HEK293 (cell line): Measurements from ENCODE around the gene ENTREP3.

Experiments used
- CTCF ChIA-PET: fragments of 350-600 bp; formaldehyde crosslinking; extraction: SDS; loops from one replicate; lab custom pipeline; 2021; ENCODE audit warnings: antibody characterized with exemption; lab: Yijun Ruan, JAX
- POLR2A ChIA-PET: fragments of 300-600 bp; formaldehyde crosslinking; extraction: SDS; loops from one replicate; lab custom pipeline; 2020; ENCODE audit warnings: antibody characterized with exemption, inconsistent platforms; lab: Yijun Ruan, JAX
- H3K27ac ChIP-seq: fragments of 200-500 bp; sonication (Bioruptor generic); 2 replicates; pipeline ENCODE4 v1.5.1; 2014; ENCODE audit warnings: low read depth, low read length, control low read depth, inconsistent platforms; ENCODE audit errors: extremely low read depth
- H3K36me3 ChIP-seq, 2 experiments: fragments of 200-500 bp in 1 of 2; sonication (Bioruptor generic) in 1 of 2; 1 replicate in 1 of 2; 2 replicates in 1 of 2; pipeline ENCODE4 v1.5.1; 2014 to 2017; ENCODE audit warnings: inconsistent platforms in 2 of 2, low read length in 2 of 2; ENCODE audit not compliant: control insufficient read depth in 2 of 2, insufficient read depth in 1 of 2
- H3K4me1 ChIP-seq: fragments of 200-500 bp; sonication (Bioruptor generic); 2 replicates; pipeline ENCODE4 v1.5.1; 2014; ENCODE audit warnings: mild to moderate bottlenecking, low read length, inconsistent platforms; ENCODE audit not compliant: control insufficient read depth, insufficient read depth
- H3K4me3 ChIP-seq: 2 replicates; pipeline ENCODE4 v1.5.1; 2011; ENCODE audit warnings: low read depth, mild to moderate bottlenecking, control low read depth, low read length, moderate library complexity
- H3K9me3 ChIP-seq: fragments of 200-500 bp; sonication (Bioruptor generic); 2 replicates; pipeline ENCODE4 v1.5.1; 2014; ENCODE audit warnings: low read depth, low read length, inconsistent platforms; ENCODE audit not compliant: control insufficient read depth, insufficient read depth
- GLIS1 ChIP-seq: fragments of 450-650 bp; formaldehyde crosslinking; IDR thresholded peaks from 2 replicates; pipeline ENCODE4 v1.5.1; 2016; ENCODE audit warnings: missing biosample characterization, missing genetic modification characterization
- KLF1 ChIP-seq: fragments of 450-650 bp; formaldehyde crosslinking; IDR thresholded peaks from 2 replicates; pipeline ENCODE4 v1.5.1; 2016; ENCODE audit warnings: missing biosample characterization, missing genetic modification characterization
- KLF9 ChIP-seq: fragments of 450-650 bp; formaldehyde crosslinking; IDR thresholded peaks from 2 replicates; pipeline ENCODE4 v1.5.1; 2016; ENCODE audit warnings: missing biosample characterization, missing genetic modification characterization, low read depth
- MEIS1 ChIP-seq: sonication (generic); formaldehyde crosslinking; IDR thresholded peaks from 2 replicates; pipeline ENCODE4 v1.8.1; 2022; ENCODE audit warnings: missing genetic modification reagents, mild to moderate bottlenecking, borderline replicate concordance
- SCRT2 ChIP-seq: fragments of 450-650 bp; formaldehyde crosslinking; IDR thresholded peaks from 2 replicates; pipeline ENCODE4 v1.5.1; 2016; ENCODE audit warnings: missing biosample characterization, missing genetic modification characterization
- YY2 ChIP-seq: fragments of 450-650 bp; formaldehyde crosslinking; IDR thresholded peaks from 2 replicates; pipeline ENCODE4 v1.5.1; 2016; ENCODE audit warnings: missing biosample characterization, missing genetic modification characterization
- ZBTB49 ChIP-seq: fragments of 450-650 bp; formaldehyde crosslinking; IDR thresholded peaks from 2 replicates; pipeline ENCODE4 v1.5.1; 2016; ENCODE audit warnings: missing biosample characterization, missing genetic modification characterization, low read depth
- ZEB2 ChIP-seq: fragments of 450-650 bp; formaldehyde crosslinking; IDR thresholded peaks from 2 replicates; pipeline ENCODE4 v1.5.1; 2016; ENCODE audit warnings: missing biosample characterization, missing genetic modification characterization
- ZNF112 ChIP-seq: fragments of 450-650 bp; formaldehyde crosslinking; IDR thresholded peaks from 2 replicates; pipeline ENCODE4 v1.5.0; 2017; ENCODE audit warnings: missing biosample characterization, missing genetic modification characterization
- ZNF140 ChIP-seq: fragments of 450-650 bp; formaldehyde crosslinking; IDR thresholded peaks from 2 replicates; pipeline ENCODE4 v1.5.1; 2016; ENCODE audit warnings: missing biosample characterization, missing genetic modification characterization
- ZNF174 ChIP-seq: fragments of 450-650 bp; formaldehyde crosslinking; IDR thresholded peaks from 2 replicates; pipeline ENCODE4 v1.5.0; 2017; ENCODE audit warnings: missing biosample characterization, mild to moderate bottlenecking, missing genetic modification characterization
- ZNF214 ChIP-seq: fragments of 450-650 bp; formaldehyde crosslinking; IDR thresholded peaks from 2 replicates; pipeline ENCODE4 v1.5.1; 2017; ENCODE audit warnings: missing biosample characterization, mild to moderate bottlenecking, missing genetic modification characterization, borderline replicate concordance
- ZNF391 ChIP-seq: fragments of 450-650 bp; formaldehyde crosslinking; IDR thresholded peaks from 2 replicates; pipeline ENCODE4 v1.5.1; 2016; ENCODE audit warnings: low read depth, missing biosample characterization, missing genetic modification characterization, borderline replicate concordance
- ZNF394 ChIP-seq: fragments of 450-650 bp; formaldehyde crosslinking; IDR thresholded peaks from 2 replicates; pipeline ENCODE4 v1.5.1; 2016; ENCODE audit warnings: missing biosample characterization, missing genetic modification characterization, mild to moderate bottlenecking, moderate library complexity, borderline replicate concordance
- ZNF626 ChIP-seq: fragments of 450-650 bp; sonication (Bioruptor Pico); formaldehyde crosslinking; IDR thresholded peaks from 2 replicates; pipeline ENCODE4 v1.5.1; 2018; ENCODE audit warnings: missing biosample characterization, missing genetic modification characterization, inconsistent platforms
- ZNF629 ChIP-seq: fragments of 450-650 bp; formaldehyde crosslinking; IDR thresholded peaks from 2 replicates; pipeline ENCODE4 v1.5.1; 2017; ENCODE audit warnings: missing biosample characterization, missing genetic modification characterization
- ZNF768 ChIP-seq: fragments of 450-650 bp; formaldehyde crosslinking; IDR thresholded peaks from 2 replicates; pipeline ENCODE4 v1.5.1; 2018; ENCODE audit warnings: missing biosample characterization, mild to moderate bottlenecking, missing genetic modification characterization
- TF ChIP-seq, protein P1 (sequence below): fragments of 450-650 bp; formaldehyde crosslinking; IDR thresholded peaks from 2 replicates; pipeline ENCODE4 v1.5.1; 2016; ENCODE audit warnings: missing biosample characterization, missing genetic modification characterization
- TF ChIP-seq, protein P2 (sequence below): fragments of 450-650 bp; formaldehyde crosslinking; conservative IDR thresholded peaks from 2 replicates; pipeline ENCODE4 v1.5.1; 2016; ENCODE audit warnings: low read depth, missing biosample characterization, missing genetic modification characterization

ENTREP3 gene

GRCh38 chr1:155284476-155284875 lies 29.2 kb upstream of the ENTREP3 start:
- peaks cover 0 to 19% of the 10 kb centered on the region in 2 experiments; a peak in 1 of 3 replicates for H3K36me3 ChIP-seq
- TF ChIP-seq SCRT2 (tag by site-specific recombination) (peak; percentile 69), ZBTB49 (tag by site-specific recombination) (no peak), MEIS1 (CRISPR knock-in tag) (no peak)
- TF ChIP-seq, protein P1, sequence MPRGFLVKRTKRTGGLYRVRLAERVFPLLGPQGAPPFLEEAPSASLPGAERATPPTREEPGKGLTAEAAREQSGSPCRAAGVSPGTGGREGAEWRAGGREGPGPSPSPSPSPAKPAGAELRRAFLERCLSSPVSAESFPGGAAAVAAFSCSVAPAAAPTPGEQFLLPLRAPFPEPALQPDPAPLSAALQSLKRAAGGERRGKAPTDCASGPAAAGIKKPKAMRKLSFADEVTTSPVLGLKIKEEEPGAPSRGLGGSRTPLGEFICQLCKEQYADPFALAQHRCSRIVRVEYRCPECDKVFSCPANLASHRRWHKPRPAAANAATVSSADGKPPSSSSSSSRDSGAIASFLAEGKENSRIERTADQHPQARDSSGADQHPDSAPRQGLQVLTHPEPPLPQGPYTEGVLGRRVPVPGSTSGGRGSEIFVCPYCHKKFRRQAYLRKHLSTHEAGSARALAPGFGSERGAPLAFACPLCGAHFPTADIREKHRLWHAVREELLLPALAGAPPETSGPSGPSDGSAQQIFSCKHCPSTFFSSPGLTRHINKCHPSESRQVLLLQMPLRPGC (tag by site-specific recombination) = no peak
- no peak overlapping the region for H3K27ac ChIP-seq
- no peaks in the 10 kb centered on the region for H3K4me1 ChIP-seq
- no peak overlapping the region for H3K4me3 ChIP-seq
- POLR2A ChIA-PET = no interaction called here
- H3K9me3 ChIP-seq = no peaks in the 10 kb centered on the region
- CTCF ChIA-PET = no interaction called here

DNA sequence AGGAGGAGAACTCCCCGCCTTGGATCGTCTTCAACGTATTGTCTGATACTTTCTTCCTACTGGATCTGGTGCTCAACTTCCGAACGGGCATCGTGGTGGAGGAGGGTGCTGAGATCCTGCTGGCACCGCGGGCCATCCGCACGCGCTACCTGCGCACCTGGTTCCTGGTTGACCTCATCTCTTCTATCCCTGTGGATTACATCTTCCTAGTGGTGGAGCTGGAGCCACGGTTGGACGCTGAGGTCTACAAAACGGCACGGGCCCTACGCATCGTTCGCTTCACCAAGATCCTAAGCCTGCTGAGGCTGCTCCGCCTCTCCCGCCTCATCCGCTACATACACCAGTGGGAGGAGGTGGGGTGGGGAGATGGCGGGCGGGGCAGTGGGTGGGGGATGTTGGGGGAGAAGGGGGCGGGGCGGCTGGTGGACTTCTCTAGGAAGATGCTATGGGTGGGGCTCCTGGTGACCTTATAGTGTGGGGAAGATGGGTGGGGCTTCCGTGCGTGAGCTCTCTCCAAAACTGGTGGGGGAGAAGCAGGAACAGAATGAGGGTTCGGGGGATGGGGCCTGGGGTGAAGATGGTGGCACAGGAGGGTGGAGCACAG lies 27.3 kb upstream of the ENTREP3 start:
- H3K36me3 ChIP-seq = peaks cover 0 to 14% of the 10 kb centered on the region in 2 experiments; a peak in 1 of 3 replicates
- no peaks in the 10 kb centered on the region for H3K4me1 ChIP-seq
- TF ChIP-seq ZNF140 = no peak
- TF ChIP-seq KLF1 = peak; percentile 90
- H3K27ac ChIP-seq = no peak overlapping the region
- H3K4me3 ChIP-seq = no peak overlapping the region
- CTCF ChIA-PET = no interaction called here
- no peaks in the 10 kb centered on the region for H3K9me3 ChIP-seq
- POLR2A ChIA-PET = interaction anchor here (0.6 to 1.8 kb wide), 3 partner anchors 9 to 28 kb away, joined by 3 to 6 read pairs (median 3); partner anchors contain the start of gene CLK2

GRCh38 chr1:155279268-155279667 lies 24.0 kb upstream of the ENTREP3 start:
- Histone ChIP-seq H3K4me1 (no peaks in the 10 kb centered on the region), H3K36me3 (peaks cover 0 to 5% of the 10 kb centered on the region in 2 experiments; a peak in 1 of 3 replicates), H3K4me3 (no peak overlapping the region), H3K27ac (no peak overlapping the region), H3K9me3 (no peaks in the 10 kb centered on the region)
- CTCF ChIA-PET = interaction anchor here (0.6 to 1.8 kb wide), 5 partner anchors 19 to 366 kb away, joined by 3 to 9 read pairs (median 4); no protein-coding TSS in a partner anchor
- POLR2A ChIA-PET = interaction anchor here (1.0 kb wide), 1 partner anchor 14 kb away, joined by 3 read pairs; no protein-coding TSS in a partner anchor
- TF ChIP-seq ZNF391 (tag by site-specific recombination) (no peak), KLF1 (no peak), ZNF112 (tag by site-specific recombination) (no peak), ZNF768 (tag by site-specific recombination) (no peak), SCRT2 (tag by site-specific recombination) (no peak), ZEB2 (no peak), ZNF626 (tag by site-specific recombination) (no peak), GLIS1 (tag by site-specific recombination) (peak; percentile 15; the same call in 1 of the 2 replicates), KLF9 (no peak), YY2 (tag by site-specific recombination) (no peak), ZNF214 (tag by site-specific recombination) (no peak), ZNF174 (tag by site-specific recombination) (no peak), ZNF394 (tag by site-specific recombination) (no peak), ZNF629 (tag by site-specific recombination) (no peak)
- TF ChIP-seq, protein P2, sequence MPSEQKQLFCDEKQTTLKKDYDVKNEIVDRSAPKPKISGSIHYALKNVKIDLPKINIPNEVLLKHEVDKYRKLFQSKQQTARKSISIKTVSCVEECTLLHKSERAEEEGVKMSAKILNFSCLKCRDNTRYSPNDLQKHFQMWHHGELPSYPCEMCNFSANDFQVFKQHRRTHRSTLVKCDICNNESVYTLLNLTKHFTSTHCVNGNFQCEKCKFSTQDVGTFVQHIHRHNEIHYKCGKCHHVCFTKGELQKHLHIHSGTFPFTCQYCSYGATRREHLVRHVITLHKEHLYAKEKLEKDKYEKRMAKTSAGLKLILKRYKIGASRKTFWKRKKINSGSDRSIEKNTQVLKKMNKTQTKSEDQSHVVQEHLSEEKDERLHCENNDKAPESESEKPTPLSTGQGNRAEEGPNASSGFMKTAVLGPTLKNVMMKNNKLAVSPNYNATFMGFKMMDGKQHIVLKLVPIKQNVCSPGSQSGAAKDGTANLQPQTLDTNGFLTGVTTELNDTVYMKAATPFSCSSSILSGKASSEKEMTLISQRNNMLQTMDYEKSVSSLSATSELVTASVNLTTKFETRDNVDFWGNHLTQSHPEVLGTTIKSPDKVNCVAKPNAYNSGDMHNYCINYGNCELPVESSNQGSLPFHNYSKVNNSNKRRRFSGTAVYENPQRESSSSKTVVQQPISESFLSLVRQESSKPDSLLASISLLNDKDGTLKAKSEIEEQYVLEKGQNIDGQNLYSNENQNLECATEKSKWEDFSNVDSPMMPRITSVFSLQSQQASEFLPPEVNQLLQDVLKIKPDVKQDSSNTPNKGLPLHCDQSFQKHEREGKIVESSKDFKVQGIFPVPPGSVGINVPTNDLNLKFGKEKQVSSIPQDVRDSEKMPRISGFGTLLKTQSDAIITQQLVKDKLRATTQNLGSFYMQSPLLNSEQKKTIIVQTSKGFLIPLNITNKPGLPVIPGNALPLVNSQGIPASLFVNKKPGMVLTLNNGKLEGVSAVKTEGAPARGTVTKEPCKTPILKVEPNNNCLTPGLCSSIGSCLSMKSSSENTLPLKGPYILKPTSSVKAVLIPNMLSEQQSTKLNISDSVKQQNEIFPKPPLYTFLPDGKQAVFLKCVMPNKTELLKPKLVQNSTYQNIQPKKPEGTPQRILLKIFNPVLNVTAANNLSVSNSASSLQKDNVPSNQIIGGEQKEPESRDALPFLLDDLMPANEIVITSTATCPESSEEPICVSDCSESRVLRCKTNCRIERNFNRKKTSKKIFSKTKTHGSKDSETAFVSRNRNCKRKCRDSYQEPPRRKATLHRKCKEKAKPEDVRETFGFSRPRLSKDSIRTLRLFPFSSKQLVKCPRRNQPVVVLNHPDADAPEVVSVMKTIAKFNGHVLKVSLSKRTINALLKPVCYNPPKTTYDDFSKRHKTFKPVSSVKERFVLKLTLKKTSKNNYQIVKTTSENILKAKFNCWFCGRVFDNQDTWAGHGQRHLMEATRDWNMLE = no peak
